Adipocyte (in vitro differentiated cells): ENCODE results near the gene DYRK2.

Experiments
- DNase-seq: peaks from one replicate; pipeline ENCODE4 v3.0.0-alpha.2; 2015; ENCODE audit warnings: low read depth
- H3K27me3 ChIP-seq: replicated peaks from 2 replicates; pipeline ENCODE4 v1.7.0; 2013; ENCODE audit warnings: mild to moderate bottlenecking, low read length, moderate library complexity; ENCODE audit not compliant: control insufficient read depth, insufficient read depth
- H3K36me3 ChIP-seq: 2 replicates; pipeline ENCODE4 v1.7.0; 2013; ENCODE audit warnings: low read length, mild to moderate bottlenecking, moderate library complexity; ENCODE audit not compliant: control insufficient read depth, insufficient read depth, severe bottlenecking
- H3K4me1 ChIP-seq: 2 replicates; pipeline ENCODE4 v1.7.0; 2013; ENCODE audit warnings: mild to moderate bottlenecking, low read length, moderate library complexity; ENCODE audit not compliant: control insufficient read depth, insufficient read depth
- H3K4me3 ChIP-seq: 2 replicates; pipeline ENCODE4 v1.7.0; 2013; ENCODE audit warnings: mild to moderate bottlenecking, low read length, moderate library complexity
- H3K9ac ChIP-seq: 2 replicates; pipeline ENCODE4 v1.7.0; 2013; ENCODE audit warnings: mild to moderate bottlenecking, low read length, moderate library complexity
- H3K9me3 ChIP-seq: 2 replicates; pipeline ENCODE4 v1.7.0; 2013; ENCODE audit warnings: mild to moderate bottlenecking, low read length, moderate library complexity; ENCODE audit not compliant: control insufficient read depth

Gene DYRK2

GRCh38 chr12:67659292-67659691 is 10.7 kb downstream of the DYRK2 start:
- Histone ChIP-seq H3K27me3 (no peaks in the 10 kb centered on the region), H3K4me1 (peaks cover 46% of the 10 kb centered on the region), H3K36me3 (peaks cover 37% of the 10 kb centered on the region), H3K4me3 (no peak overlapping the region), H3K9me3 (no peaks in the 10 kb centered on the region), H3K9ac (peak overlapping the region; percentile 10)
- DNase-seq, result no peak

- H3K4me1 ChIP-seq, result peaks cover 38% of the 10 kb centered on the region
- no peaks in the 10 kb centered on the region for H3K9me3 ChIP-seq
- H3K27me3 ChIP-seq, result no peaks in the 10 kb centered on the region
- peak; percentile 67 for DNase-seq
- H3K36me3 ChIP-seq, result peaks cover 36% of the 10 kb centered on the region
- H3K4me3 ChIP-seq, result peak overlapping the region; percentile 3
- no peak overlapping the region for H3K9ac ChIP-seq
These were observed 12.9 kb downstream of the DYRK2 start for GRCh38 chr12:67661311-67662021.

- peaks cover 43% of the 10 kb centered on the region for H3K4me1 ChIP-seq
- no peaks in the 10 kb centered on the region for H3K27me3 ChIP-seq
- H3K36me3 ChIP-seq, result peaks cover 20% of the 10 kb centered on the region
- DNase-seq, result peak; percentile 79
- no peaks in the 10 kb centered on the region for H3K9me3 ChIP-seq
- H3K9ac ChIP-seq, result no peak overlapping the region
- H3K4me3 ChIP-seq, result no peak overlapping the region
These were observed 14.5 kb downstream of the DYRK2 start for GRCh38 chr12:67662910-67663538.

- Histone ChIP-seq H3K9me3 (no peaks in the 10 kb centered on the region), H3K27me3 (no peaks in the 10 kb centered on the region), H3K36me3 (peaks cover 9% of the 10 kb centered on the region), H3K9ac (no peak overlapping the region), H3K4me1 (peaks cover 43% of the 10 kb centered on the region), H3K4me3 (no peak overlapping the region)
- DNase-seq, result no peak
These were observed 15.6 kb downstream of the DYRK2 start for GRCh38 chr12:67664171-67664570.

GRCh38 chr12:67665679-67666078 is 17.1 kb downstream of the DYRK2 start:
- H3K9me3 ChIP-seq, result no peaks in the 10 kb centered on the region
- no peak for DNase-seq
- H3K9ac ChIP-seq, result no peak overlapping the region
- no peaks in the 10 kb centered on the region for H3K27me3 ChIP-seq
- H3K4me3 ChIP-seq, result no peak overlapping the region
- peaks cover 37% of the 10 kb centered on the region for H3K4me1 ChIP-seq
- H3K36me3 ChIP-seq, result peaks cover 3% of the 10 kb centered on the region

- Histone ChIP-seq H3K4me1 (peaks cover 32% of the 10 kb centered on the region), H3K4me3 (no peak overlapping the region), H3K27me3 (no peaks in the 10 kb centered on the region), H3K36me3 (peaks cover 3% of the 10 kb centered on the region), H3K9me3 (no peaks in the 10 kb centered on the region), H3K9ac (no peak overlapping the region)
- DNase-seq, result no peak
These were observed 18.1 kb downstream of the DYRK2 start for GRCh38 chr12:67666605-67667004.

- Histone ChIP-seq H3K9ac (no peak overlapping the region), H3K4me1 (peaks cover 26% of the 10 kb centered on the region), H3K27me3 (no peaks in the 10 kb centered on the region), H3K4me3 (no peak overlapping the region), H3K9me3 (no peaks in the 10 kb centered on the region), H3K36me3 (no peaks in the 10 kb centered on the region)
- DNase-seq, result no peak
These were observed 18.9 kb downstream of the DYRK2 start for GRCh38 chr12:67667276-67668073.

- Histone ChIP-seq H3K4me1 (peaks cover 14% of the 10 kb centered on the region), H3K9ac (no peak overlapping the region), H3K4me3 (no peak overlapping the region), H3K27me3 (no peaks in the 10 kb centered on the region), H3K9me3 (no peaks in the 10 kb centered on the region), H3K36me3 (no peaks in the 10 kb centered on the region)
- DNase-seq, result no peak
These were observed 20.8 kb downstream of the DYRK2 start for GRCh38 chr12:67669217-67669933.

GRCh38 chr12:67669934-67670631 is 21.5 kb downstream of the DYRK2 start:
- Histone ChIP-seq H3K4me1 (peaks cover 14% of the 10 kb centered on the region), H3K9me3 (no peaks in the 10 kb centered on the region), H3K4me3 (no peak overlapping the region), H3K27me3 (no peaks in the 10 kb centered on the region), H3K36me3 (no peaks in the 10 kb centered on the region), H3K9ac (no peak overlapping the region)
- no peak for DNase-seq

GRCh38 chr12:67671419-67671818 is 22.9 kb downstream of the DYRK2 start:
- H3K9me3 ChIP-seq, result no peaks in the 10 kb centered on the region

More at GRCh38 chr12:67671419-67671818, 22.9 kb downstream of the DYRK2 start:
- H3K36me3 ChIP-seq, result no peaks in the 10 kb centered on the region
- DNase-seq, result no peak
- peaks cover 14% of the 10 kb centered on the region for H3K4me1 ChIP-seq
- H3K9ac ChIP-seq, result no peak overlapping the region
- no peak overlapping the region for H3K4me3 ChIP-seq
- H3K27me3 ChIP-seq, result no peaks in the 10 kb centered on the region
